Left renal cortex interstitium (tissue), 4 donors: ENCODE results near the gene ULK4. TPM values are rescaled to one million over a fixed set of nuclear protein-coding genes. Genes with fewer than 3 reads are reported as not detected.
"Not testable (repeated sequence)": the region's sequence is repeated elsewhere in the genome, so short reads cannot be mapped to it uniquely, and the experiment has no call there.

Experiments used
- DNase-seq, 4 donors: peaks; one replicate each; pipeline ENCODE4 v3.0.0-alpha.2; 2013; ENCODE audit warnings: low read depth in 4 of 4, low spot score in 2 of 4, missing footprints in 1 of 4
- polyA plus RNA-seq, 4 donors: library from polyadenylated mRNA; unstranded; fragments of 120-200 nt; gene quantifications; one replicate each; pipeline ENCODE4 v1.2.1, GENCODE V29; 2013; ENCODE audit not compliant: insufficient read length in 4 of 4

ULK4 gene
- polyA plus RNA-seq, 4 donors = 3.7 to 5.2 (median 5.1) TPM

DNA sequence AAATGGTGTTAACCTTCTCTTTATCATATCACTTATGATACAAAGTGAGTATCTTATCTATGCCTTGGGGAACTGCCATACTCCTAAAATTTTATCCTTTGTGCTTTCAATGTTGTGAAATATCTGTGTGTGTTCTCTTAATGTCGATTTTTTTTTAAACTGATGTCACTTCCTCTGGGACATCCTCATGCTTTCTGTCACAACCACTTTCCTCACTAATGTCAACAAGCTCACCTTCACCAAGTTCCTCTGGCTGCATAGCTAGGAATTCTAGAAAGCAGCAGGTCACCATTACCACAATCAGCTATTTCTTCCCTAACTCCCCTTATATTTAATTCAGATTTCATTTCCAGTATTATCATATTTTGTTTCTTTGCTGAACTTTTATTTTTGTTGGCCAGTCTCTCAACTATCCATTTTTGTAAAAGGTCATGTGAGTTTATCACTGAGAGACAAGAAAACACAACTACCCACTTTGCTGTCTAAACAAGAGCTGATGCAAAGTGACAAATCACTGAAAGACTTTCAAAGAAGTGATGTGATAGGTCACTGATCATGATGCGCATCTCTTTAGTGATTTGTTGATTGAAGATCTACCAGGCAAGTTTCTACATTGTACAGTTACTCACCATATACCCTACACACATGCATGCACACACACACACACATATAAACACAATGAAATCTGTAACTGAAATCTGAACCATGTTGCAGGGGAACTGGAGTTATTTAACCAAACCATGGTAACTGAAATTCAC is 369.0 kb downstream of the ULK4 start:
- no peak for DNase-seq

- no peak for DNase-seq
Measured at GRCh38 chr3:41583014-41583413, 378.9 kb downstream of the ULK4 start.

GRCh38 chr3:41581700-41582099 is 380.2 kb downstream of the ULK4 start:
- no peak for DNase-seq

- DNase-seq = no peak
Measured at GRCh38 chr3:41580274-41580959, 381.5 kb downstream of the ULK4 start.

GRCh38 chr3:41579861-41580260 is 382.0 kb downstream of the ULK4 start:
- DNase-seq = no peak

- no peak for DNase-seq
Measured at GRCh38 chr3:41578798-41579197, 383.1 kb downstream of the ULK4 start.

- no peak for DNase-seq
Measured at GRCh38 chr3:41575724-41576123, 386.2 kb downstream of the ULK4 start.

DNA sequence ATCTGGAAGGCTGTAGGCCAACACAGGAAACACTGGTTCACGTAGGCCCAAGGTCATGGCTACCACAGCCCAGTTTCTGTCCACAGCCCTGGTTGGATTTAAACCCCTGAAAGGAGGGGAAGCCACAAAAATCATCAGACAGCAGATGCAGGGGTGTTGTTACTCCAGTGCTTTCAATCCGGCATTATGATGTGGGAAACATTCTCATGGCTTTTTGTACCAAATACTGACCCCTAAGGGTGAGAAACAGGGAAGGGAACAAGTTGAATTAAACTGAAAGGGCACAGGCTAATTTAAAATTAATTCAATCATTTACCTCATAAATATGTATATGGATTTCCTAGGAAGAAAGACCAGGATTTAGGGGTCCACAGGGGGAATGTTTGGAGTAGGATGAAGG is 387.0 kb downstream of the ULK4 start:
- DNase-seq = no peak

- no peak for DNase-seq
Measured at GRCh38 chr3:41573591-41573990, 388.3 kb downstream of the ULK4 start.

DNA sequence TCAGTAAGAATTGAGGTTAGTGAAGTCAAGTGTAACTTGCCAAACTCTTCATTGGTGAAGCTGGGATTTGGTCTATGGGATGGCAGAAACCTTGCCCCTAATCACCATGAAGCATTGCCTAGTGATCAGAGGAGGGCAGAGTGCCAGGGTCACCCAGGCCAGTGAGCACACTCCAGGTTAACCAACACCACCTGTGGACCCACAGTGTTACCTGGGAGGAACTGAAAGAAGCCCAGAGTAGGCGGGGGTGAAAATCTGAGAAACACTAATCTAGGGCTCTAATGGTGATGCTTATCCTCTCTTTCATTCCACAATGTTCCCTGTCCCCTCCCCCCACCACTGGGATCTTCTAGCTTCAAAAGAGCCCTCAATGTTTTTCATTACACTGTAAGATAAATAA is 389.8 kb downstream of the ULK4 start:
- no peak for DNase-seq

DNA sequence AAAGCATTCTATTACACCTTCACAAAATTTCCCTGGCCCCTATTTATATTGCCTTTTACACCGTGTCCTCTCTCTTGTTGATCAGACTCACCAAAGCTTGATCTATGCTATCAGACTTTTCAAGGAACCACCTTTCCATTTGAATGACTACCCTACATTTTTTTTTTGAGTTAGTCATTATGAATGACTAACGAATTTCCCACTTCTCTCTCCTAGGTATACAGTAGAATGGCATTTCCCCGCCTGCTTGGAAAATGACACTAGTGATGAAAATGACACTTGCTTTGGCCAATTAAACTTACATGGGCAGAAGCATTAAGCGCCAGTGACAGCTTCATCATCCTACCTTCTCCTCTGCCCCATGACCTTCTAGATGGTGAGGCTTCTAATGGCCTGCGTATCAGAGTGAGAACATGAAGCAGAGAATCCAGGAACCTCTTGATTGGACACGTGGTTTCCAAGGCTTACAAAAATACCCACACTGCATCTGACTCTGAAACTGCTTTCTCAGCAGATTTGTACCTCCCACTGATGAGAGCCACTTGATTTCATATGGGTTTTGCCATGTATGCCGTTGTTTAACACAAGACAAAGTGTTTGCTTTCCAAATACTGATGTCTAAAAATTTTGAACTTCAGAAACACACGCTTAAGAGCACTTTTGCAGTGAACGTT is 392.1 kb downstream of the ULK4 start:
- DNase-seq = no peak

DNA sequence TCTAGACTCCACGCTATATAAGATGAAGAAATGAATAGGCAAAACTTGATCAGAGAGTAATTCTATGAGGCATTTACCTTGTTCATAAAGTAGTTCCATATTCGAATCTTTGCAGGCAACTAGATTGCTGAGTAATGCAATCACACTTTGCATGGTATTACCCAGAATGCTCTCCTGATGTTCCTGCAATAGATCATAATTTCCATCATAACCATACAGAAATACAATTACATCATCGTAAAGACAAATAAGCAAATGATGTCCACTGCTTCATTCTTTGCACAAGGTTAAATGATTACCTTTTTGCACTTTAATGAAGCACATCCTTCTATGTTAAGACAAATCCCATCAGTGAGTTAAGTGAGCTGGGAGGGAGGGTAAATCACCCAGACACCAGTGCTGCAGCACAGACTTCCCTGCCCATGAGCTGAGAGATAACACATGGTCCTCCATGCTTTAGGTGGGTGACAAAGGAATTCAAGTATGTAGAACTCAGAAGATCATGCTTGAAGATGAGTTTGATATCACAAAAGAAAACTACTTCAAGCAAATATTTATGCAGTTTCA is 395.9 kb downstream of the ULK4 start:
- no peak for DNase-seq

- no peak for DNase-seq
Measured at GRCh38 chr3:41565003-41565402, 396.9 kb downstream of the ULK4 start.

- not testable (repeated sequence) for DNase-seq
Measured at GRCh38 chr3:41556245-41556644, 405.7 kb downstream of the ULK4 start.

DNA sequence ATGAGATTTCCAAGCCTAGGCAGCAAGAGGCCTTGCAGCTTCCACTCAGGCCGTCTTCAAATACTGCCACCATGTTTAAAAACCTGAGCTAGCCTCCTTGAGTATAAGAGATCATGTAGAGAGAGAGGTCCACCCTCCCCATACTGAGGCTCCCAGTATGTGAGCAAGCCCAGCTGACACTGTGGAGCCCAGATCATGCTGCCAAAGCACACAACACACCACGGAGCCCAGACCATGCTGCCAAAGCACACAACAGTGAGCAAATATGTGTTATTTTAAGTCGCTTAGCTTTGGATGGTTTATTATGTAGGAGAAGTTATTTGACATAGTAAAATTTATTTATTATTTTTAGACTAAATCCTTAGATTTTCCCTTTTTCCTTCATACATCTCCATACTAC is 428.9 kb downstream of the ULK4 start:
- no peak for DNase-seq

DNA sequence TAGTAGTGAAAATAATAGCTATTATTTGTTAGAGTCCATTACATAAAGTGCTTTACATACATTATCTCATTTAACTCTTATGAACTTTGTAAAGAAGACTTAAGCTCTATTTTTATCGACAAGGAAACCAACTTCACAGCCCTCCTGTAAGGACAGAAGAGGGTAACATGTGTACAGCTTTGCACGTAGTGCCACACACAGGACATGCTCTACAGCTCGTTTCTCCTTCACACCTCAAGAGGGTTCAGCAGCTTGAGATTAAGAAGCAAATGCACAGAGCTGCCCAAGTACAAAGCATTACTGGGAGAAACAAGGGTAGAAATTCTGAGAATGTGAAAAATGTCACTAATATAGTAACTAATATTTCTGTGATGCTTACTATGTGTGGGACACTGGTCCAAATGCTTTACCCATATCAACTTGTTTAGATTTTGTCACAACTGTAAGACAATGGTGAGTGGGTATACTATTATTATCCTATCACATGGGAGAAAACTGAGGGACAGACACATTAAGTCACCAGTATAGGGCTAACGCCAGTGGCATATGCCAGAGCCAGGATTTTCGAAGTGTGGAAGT is 434.8 kb downstream of the ULK4 start:
- DNase-seq = no peak

GRCh38 chr3:41525303-41526064 is 436.4 kb downstream of the ULK4 start:
- DNase-seq = no peak

- no peak for DNase-seq
Measured at GRCh38 chr3:41523897-41524296, 438.0 kb downstream of the ULK4 start.

- DNase-seq = no peak
Measured at GRCh38 chr3:41522612-41523011, 439.3 kb downstream of the ULK4 start.

- DNase-seq = no peak
Measured at GRCh38 chr3:41521010-41521655, 440.8 kb downstream of the ULK4 start.
